ENCODE measurements around the gene CCM2L. TPM values are rescaled to one million over a fixed set of nuclear protein-coding genes. Genes with fewer than 3 reads are reported as not detected.

The CCM2L gene
- total and polyA plus RNA-seq, 2 of the 4 experiments (the other 2 are of a cell fraction), result not detected

GRCh38 chr20:32067234-32067821, 57.1 kb downstream of the CCM2L start:
- peak overlapping the region; percentile 91 for H2AFZ ChIP-seq (replicated peaks; ENCODE audit: low read length, poor library complexity)

More at GRCh38 chr20:32067234-32067821, 57.1 kb downstream of the CCM2L start:
- Histone ChIP-seq H3K27ac (ENCODE audit: insufficient read depth, low read length) (peak overlapping the region; percentile 48; the same call in 1 of the 2 replicates), H4K8ac (ENCODE audit: low read depth in 2 of 2, low read length in 2 of 2) (peak overlapping the region in 1 of 2 experiments; percentile 70; a peak in 2 of 4 replicates), H2BK5ac (ENCODE audit: low read depth, low read length, poor library complexity, severe bottlenecking) (peak overlapping the region; percentile 77), H3K9me1 (ENCODE audit: insufficient read depth, low read length) (peaks cover 15% of the 10 kb centered on the region), H2AK5ac (ENCODE audit: low read depth, low read length) (peak overlapping the region; percentile 75; the same call in 1 of the 2 replicates), H3K14ac (replicated peaks; ENCODE audit: low read depth, low read length) (no peak overlapping the region), H4K91ac (ENCODE audit: insufficient read depth, low read depth, low read length) (peak overlapping the region; percentile 30), H3K9ac (ENCODE audit: low read depth, low read length) (no peak overlapping the region), H2BK15ac (ENCODE audit: low read depth, low read length) (peak overlapping the region; percentile 33; the same call in 1 of the 3 replicates), H2BK120ac (ENCODE audit: low read depth, low read length) (peak overlapping the region; percentile 90), H3K56ac (ENCODE audit: extremely low read depth, insufficient read depth, low read length) (no peak overlapping the region), H3K27me3 (ENCODE audit: control insufficient read depth, insufficient read depth, low read length) (peaks cover 17% of the 10 kb centered on the region), H4K5ac (ENCODE audit: low read depth, low read length) (no peak overlapping the region), H4K20me1 (ENCODE audit: insufficient read depth, low read length) (peaks cover 9% of the 10 kb centered on the region; the same call in 1 of the 2 replicates), H3K4me3 (ENCODE audit: insufficient read depth, low read depth, low read length) (no peak overlapping the region), H3K18ac (ENCODE audit: low read depth, low read length) (no peak overlapping the region), H3K36me3 (ENCODE audit: control insufficient read depth, insufficient read depth, low read length) (no peaks in the 10 kb centered on the region), H3K4me2 (ENCODE audit: low read depth, low read length) (peak overlapping the region; percentile 77), H3K4ac (ENCODE audit: low read depth, low read length) (0 out of 2 replicates have a peak overlapping the region, but pooled peaks have one; percentile 52), H3K4me1 (ENCODE audit: control insufficient read depth, insufficient read depth, low read length) (peaks cover 10% of the 10 kb centered on the region), H2BK20ac (ENCODE audit: low read depth, low read length) (peak overlapping the region; percentile 64; the same call in 1 of the 2 replicates), H3K9me3 (ENCODE audit: control insufficient read depth, insufficient read depth, low read length) (no peaks in the 10 kb centered on the region), H3K79me1 (ENCODE audit: low read depth in 1 of 2, low read length in 2 of 2) (no peaks in the 10 kb centered on the region), H2AK9ac (replicated peaks; ENCODE audit: low read depth, low read length, poor library complexity) (no peak overlapping the region), H3K23ac (ENCODE audit: low read depth, low read length) (peak overlapping the region; percentile 44)
- intact Hi-C loops (cut with micrococcal nuclease), result no loop called here
- ATAC-seq (ENCODE audit: low read depth), result peak; percentile 84
- ChIA-PET POLR2A (ENCODE audit: unreplicated experiment) (no interaction called here), CTCF (interaction anchor here (0.7 kb wide), 1 partner anchor 32 kb away, joined by 3 read pairs; no protein-coding TSS in a partner anchor)
- dilution Hi-C loops (cut with HindIII; ENCODE audit: low sequenced_read_pairs, unreplicated experiment), result no loop called here
- BruUV-seq (replicated peaks), result no TSS peak
- DNase-seq, result peak; percentile 89
- WGBS, 2 experiments (ENCODE audit: extremely low coverage in 2 of 2, insufficient read length in 1 of 2), result no CpG with 5 or more reads among the region's 6 CpGs
- TF ChIP-seq RAD21 (IDR thresholded peaks at IDR 0.05; ENCODE audit: low read length) (no peak), CEBPB (IDR thresholded peaks at IDR 0.05; ENCODE audit: low read depth, low read length) (peak; percentile 94), POLR2A (IDR thresholded peaks at IDR 0.05; ENCODE audit: low read depth, low read length) (no peak), RFX5 (IDR thresholded peaks at IDR 0.05; ENCODE audit: low read depth, low read length) (no peak), MAFK (IDR thresholded peaks at IDR 0.05; ENCODE audit: low read depth, low read length) (no peak; the same call in 1 of the 2 replicates), SMC3 (IDR thresholded peaks at IDR 0.05; ENCODE audit: low read depth, low read length) (no peak), MAZ (IDR thresholded peaks at IDR 0.05; ENCODE audit: borderline replicate concordance, low read depth, low read length) (0 out of 2 replicates have a peak, but pooled peaks have one; percentile 16), FOS (IDR thresholded peaks at IDR 0.05; ENCODE audit: low read depth, low read length) (0 out of 2 replicates have a peak, but pooled peaks have one; percentile 27), BHLHE40 (IDR thresholded peaks at IDR 0.05; ENCODE audit: low read depth, low read length) (no peak), NFE2L2 (IDR thresholded peaks at IDR 0.05; ENCODE audit: low read depth, low read length) (no peak), MXI1 (IDR thresholded peaks at IDR 0.05; ENCODE audit: borderline replicate concordance, low read depth, low read length) (no peak), RCOR1 (IDR thresholded peaks at IDR 0.05; ENCODE audit: insufficient replicate concordance, low read length) (no peak)
- TF ChIP-seq, protein P1, sequence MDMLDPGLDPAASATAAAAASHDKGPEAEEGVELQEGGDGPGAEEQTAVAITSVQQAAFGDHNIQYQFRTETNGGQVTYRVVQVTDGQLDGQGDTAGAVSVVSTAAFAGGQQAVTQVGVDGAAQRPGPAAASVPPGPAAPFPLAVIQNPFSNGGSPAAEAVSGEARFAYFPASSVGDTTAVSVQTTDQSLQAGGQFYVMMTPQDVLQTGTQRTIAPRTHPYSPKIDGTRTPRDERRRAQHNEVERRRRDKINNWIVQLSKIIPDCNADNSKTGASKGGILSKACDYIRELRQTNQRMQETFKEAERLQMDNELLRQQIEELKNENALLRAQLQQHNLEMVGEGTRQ (IDR thresholded peaks at IDR 0.05; ENCODE audit: low read depth, low read length), result no peak
- in situ Hi-C loops (cut with MboI; ENCODE audit: low sequenced_read_pairs), result no loop called here
